GM21447 (cell line): ENCODE results near the gene NIM1K.
"Not testable (repeated sequence)": the region's sequence is repeated elsewhere in the genome, so short reads cannot be mapped to it uniquely, and the experiment has no call there.

ENCODE experiments used
- ATAC-seq: cut with Tn5 transposase; IDR thresholded peaks from one replicate; pipeline ENCODE4 v1.9.1; 2021; ENCODE audit not compliant: unreplicated experiment

Gene NIM1K

GRCh38 chr5:43191740-43192557 lies at the start of gene NIM1K:
Gene NIM1K (plus strand): TSS chr5:43192225. CDS start chr5:43245776, 53,551 bp downstream.
- peak; percentile 70 for ATAC-seq

GRCh38 chr5:43145071-43145470 lies 47.0 kb upstream of the NIM1K start:
- no peak for ATAC-seq

DNA sequence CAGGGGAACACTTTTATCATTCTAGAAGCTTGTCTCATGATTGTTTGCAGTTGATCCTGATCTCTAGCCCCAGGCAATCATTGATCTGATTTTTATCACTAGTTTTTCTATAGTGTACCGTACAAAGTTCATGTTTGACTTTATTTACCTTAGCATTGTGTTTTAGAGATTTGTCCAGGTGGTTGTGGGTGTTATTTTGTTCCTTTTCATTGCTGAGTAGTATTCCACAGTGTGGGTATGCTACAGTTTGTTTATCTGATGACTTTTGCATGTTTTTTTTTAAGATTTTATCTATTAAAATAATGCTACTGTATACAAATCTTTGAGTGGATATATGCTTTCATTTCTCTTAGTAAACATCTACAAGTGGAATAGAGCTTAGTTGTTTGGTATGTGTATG lies 45.1 kb upstream of the NIM1K start:
- no peak for ATAC-seq

GRCh38 chr5:43148417-43148816 lies 43.6 kb upstream of the NIM1K start:
- ATAC-seq: no peak

DNA sequence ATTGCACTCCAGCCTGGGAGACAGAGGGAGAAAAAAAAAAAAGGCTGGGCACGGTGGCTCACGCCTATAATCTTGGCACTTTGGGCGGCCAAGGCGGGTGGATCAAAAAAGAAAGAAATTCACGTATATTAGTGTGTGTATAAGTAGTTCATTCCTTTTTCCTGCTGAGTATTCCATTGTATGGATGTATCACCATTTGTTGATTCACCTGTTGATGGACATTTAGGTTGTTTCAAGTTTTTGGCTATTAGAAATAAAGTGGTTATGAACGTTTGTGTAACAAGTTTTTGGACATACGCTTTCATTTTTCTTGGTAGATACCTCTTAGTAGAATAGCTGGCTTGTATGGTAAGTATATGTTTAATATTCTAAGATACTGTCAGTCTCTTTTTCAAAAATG lies 42.8 kb upstream of the NIM1K start:
- no peak for ATAC-seq

DNA sequence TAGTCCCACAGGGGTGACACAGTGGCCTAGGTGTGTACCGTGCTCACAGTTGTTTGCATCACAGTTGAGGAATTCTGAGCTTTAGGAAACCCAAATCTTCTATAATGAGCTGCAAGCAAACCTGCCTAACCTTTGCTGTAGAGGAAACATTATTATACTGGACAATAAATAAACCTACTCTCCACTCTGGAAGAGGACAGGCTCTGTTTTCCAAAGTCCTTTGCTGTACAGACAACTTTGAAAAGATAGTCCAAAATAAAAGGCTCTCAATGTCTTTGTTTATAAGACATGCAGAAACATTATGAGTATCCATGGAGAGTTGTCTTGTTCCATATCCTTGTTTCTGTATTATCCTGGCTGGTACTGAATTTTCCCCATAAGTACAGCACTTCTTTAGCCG lies 42.0 kb upstream of the NIM1K start:
- ATAC-seq: no peak

DNA sequence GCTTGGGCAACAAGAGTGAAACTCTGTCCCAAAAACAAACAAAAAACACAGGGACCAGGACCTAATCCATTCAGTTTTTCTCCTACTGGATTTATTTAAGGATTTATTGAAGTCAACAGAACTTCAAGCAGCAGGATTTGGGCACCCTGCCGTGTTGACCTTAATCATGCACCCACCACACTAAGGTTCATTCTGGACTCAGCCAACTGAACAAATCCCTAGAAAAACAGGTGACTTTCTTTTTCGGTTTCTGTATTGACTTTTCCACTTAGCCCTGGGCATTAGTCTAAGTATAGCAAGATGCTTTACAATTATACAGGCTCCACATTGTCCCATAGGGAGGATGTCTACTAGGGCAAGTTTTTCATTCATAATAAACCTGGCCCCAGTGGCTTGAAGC lies 41.3 kb upstream of the NIM1K start:
- no peak for ATAC-seq

- ATAC-seq: no peak
Observed at GRCh38 chr5:43152946-43153345, 39.1 kb upstream of the NIM1K start.

GRCh38 chr5:43154469-43154868 lies 37.6 kb upstream of the NIM1K start:
- ATAC-seq: no peak

- no peak for ATAC-seq
Observed at GRCh38 chr5:43155394-43156096, 36.5 kb upstream of the NIM1K start.

GRCh38 chr5:43156388-43156787 lies 35.6 kb upstream of the NIM1K start:
- no peak for ATAC-seq

GRCh38 chr5:43157068-43157467 lies 35.0 kb upstream of the NIM1K start:
- ATAC-seq: no peak

DNA sequence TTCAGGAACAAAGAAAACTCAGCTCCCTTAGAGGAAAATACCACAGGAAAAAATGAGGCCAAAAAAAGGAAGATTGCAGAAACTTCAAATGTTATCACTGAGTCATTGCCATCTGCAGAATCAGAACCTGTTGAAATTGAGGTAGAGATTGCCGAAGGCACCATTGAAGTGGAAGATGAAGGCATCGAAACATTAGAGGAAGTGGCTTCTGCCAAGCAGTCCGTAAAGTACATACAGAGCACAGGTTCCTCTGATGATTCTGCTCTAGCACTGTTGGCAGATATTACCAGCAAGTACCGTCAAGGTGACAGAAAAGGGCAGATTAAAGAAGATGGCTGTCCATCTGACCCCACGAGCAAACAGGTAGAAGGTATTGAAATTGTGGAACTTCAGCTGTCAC lies 30.8 kb upstream of the NIM1K start:
- no peak for ATAC-seq

DNA sequence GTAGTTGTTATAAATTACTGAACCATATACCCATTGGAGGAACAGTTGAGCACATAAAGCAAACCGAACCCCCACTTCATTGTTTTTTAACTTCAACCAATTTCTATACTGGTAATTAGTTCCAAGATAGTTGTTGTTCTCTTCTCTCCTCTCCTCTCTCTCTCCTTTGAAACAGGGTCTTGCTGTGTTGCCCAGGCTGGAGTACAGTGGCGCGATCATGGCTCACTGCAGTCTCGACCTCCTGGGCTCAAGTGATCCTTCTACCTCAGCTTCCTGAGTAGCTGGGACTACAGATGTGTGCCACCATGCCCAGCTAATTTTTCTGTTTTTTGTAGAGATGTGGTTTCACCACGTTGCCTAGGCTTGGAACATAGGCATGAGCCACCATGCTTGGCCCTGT lies 27.2 kb upstream of the NIM1K start:
- ATAC-seq: not testable (repeated sequence)

DNA sequence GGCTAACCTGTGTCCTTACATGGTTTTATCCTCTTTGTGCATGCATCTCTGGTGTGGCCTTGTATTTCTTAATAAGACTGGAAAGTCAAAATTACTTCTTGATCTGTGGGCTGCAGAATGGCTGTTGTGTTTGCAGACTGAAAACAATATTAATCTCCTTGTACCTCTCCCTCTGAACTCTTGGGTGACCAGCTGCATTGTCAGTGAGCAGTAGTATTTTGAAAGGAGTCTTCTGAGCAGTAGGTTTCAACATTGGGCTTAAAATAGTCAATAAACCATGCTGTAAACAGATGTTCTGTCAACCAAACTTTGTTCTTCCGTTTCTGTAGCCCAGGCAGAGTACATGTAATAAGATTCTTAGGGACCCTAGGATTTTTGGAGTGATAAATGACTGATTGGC lies 26.7 kb upstream of the NIM1K start:
- ATAC-seq: no peak

DNA sequence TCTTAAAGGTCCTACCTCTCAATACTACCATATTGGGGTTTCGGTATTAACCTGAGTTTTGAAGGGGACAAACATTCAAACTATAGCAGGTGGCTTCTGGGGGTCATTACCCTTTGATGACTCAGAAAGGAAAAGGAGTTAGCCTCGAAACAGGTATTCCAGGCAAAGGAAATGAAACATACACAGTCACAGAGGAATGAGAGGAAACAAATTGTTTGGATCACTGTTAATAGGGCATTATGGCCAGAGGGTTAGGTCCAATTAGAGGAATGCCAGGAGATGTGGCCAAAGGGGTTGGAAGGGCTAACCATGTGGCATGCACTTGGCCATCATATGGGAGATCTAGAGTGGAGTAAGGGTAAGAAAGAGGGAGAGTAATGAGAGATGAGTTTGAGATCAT lies 23.9 kb upstream of the NIM1K start:
- no peak for ATAC-seq

- ATAC-seq: no peak
Observed at GRCh38 chr5:43171451-43171850, 20.6 kb upstream of the NIM1K start.

DNA sequence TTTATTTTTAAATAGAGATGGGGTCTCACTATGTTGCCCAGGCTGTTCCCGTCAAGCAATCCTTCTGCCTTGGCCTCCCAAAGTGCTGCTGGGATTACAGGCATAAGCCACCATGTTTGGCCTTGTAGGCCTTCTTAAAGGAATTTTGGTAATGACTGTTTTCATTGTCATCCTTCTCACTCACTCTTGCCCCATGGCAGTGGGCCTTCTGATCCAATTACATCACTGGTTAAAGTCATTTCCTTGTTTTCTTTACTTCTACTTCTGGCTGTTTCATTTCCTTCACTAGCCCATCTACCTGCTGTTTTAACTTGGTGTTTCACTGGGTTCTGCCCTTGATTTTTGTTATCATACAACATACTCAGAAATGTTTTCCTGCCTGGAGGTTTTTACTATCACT lies 20.1 kb upstream of the NIM1K start:
- ATAC-seq: no peak

- ATAC-seq: no peak
Observed at GRCh38 chr5:43172779-43173178, 19.2 kb upstream of the NIM1K start.

DNA sequence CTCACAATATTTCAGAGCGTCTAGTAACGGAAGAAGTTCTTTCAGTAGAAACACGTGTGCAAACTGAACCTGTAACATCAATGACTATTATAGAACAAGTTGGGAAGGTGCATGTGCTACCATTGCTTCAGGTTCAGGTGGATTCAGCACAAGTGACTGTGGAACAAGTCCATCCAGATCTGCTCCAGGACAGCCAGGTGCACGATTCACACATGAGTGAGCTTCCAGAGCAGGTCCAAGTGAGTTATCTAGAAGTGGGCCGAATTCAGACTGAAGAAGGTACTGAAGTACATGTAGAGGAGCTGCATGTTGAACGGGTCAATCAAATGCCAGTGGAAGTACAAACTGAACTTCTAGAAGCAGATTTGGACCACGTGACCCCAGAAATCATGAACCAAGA lies 17.4 kb upstream of the NIM1K start:
- ATAC-seq: no peak

DNA sequence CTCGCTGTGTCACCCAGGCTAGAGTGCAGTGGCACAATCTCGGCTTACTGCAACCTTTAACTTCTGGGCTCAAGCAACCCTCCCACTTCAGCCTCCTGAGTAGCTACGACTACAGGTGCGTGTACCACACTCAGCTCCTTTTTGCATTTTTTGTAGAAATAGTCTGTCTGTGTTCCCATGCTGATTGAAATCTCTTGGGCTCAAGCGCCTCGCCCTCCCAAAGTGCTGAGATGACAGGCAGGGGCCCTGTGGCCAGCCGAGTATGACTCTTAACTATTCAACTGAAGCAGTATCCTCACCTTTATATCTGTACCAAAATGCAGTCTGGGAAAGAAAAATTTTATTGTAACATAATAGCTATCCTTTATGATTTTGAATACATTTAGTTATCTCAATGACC lies 12.2 kb upstream of the NIM1K start:
- no peak for ATAC-seq

DNA sequence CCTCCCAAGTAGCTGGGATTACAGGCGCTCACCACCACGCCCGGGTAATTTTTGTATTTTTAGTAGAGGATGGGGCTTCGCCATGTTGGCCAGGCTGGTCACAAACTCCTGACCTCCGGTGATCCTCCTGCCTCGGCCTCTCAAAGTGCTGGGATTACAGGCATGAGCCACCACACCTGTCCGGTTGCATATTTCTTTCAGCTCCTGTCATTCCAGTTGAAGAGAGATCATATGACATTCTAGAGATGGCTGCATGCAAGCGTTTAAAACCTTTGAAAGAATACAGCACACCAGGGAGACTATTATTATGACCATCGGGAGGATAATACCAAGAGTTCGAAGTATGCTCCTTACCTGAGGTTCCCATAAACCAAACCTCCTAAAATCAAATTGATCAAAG lies 9.6 kb upstream of the NIM1K start:
- ATAC-seq: no peak

DNA sequence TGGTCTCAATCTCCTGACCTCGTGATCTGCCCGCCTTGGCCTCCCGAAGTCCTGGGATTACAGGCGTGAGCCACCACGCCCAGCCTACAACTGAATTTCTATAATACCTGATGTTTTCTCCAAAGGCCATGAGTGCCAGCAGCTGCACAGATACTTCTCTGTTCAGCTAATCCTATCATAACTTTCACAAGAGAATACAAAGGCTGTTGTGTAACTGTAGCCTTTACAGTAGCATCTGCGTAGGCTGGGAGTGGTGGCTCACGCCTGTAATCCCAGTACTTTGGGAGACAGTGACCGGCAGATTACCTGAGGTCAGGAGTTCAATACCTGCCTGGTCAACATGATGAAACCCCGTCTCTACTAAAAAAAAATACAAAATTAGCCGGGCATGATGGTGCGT lies 8.9 kb upstream of the NIM1K start:
- not testable (repeated sequence) for ATAC-seq
